ENCODE measurements around the gene SUSD4.

The SUSD4 gene

DNA sequence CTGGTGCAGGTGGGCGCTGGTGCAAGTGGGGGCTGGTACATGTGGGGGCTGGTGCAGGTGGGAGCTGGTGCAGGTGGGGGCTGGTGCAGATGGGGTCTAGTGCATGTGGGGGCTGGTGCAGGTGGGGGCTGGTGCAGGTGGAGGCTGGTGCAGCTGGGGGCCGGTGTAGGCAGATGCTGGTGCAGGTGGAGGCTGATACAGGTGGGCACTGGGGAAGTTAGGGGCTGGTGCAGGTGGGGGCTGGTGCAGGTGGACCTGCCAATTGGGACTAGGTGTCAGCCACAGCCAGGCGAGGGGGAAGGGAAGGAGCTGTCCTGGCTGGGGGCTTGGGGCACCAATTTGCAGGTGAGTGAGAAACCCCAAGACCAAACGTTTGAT, 174.5 kb downstream of the SUSD4 start:
- no peak overlapping the region for H3K4me3 ChIP-seq (replicated peaks; ENCODE audit: low read depth, low read length)
- TF ChIP-seq, protein P1, sequence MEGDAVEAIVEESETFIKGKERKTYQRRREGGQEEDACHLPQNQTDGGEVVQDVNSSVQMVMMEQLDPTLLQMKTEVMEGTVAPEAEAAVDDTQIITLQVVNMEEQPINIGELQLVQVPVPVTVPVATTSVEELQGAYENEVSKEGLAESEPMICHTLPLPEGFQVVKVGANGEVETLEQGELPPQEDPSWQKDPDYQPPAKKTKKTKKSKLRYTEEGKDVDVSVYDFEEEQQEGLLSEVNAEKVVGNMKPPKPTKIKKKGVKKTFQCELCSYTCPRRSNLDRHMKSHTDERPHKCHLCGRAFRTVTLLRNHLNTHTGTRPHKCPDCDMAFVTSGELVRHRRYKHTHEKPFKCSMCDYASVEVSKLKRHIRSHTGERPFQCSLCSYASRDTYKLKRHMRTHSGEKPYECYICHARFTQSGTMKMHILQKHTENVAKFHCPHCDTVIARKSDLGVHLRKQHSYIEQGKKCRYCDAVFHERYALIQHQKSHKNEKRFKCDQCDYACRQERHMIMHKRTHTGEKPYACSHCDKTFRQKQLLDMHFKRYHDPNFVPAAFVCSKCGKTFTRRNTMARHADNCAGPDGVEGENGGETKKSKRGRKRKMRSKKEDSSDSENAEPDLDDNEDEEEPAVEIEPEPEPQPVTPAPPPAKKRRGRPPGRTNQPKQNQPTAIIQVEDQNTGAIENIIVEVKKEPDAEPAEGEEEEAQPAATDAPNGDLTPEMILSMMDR (IDR thresholded peaks at IDR 0.05; ENCODE audit: low read length, missing control alignments) = no peak
- DNase-seq (ENCODE audit: low read depth) = no peak

DNA sequence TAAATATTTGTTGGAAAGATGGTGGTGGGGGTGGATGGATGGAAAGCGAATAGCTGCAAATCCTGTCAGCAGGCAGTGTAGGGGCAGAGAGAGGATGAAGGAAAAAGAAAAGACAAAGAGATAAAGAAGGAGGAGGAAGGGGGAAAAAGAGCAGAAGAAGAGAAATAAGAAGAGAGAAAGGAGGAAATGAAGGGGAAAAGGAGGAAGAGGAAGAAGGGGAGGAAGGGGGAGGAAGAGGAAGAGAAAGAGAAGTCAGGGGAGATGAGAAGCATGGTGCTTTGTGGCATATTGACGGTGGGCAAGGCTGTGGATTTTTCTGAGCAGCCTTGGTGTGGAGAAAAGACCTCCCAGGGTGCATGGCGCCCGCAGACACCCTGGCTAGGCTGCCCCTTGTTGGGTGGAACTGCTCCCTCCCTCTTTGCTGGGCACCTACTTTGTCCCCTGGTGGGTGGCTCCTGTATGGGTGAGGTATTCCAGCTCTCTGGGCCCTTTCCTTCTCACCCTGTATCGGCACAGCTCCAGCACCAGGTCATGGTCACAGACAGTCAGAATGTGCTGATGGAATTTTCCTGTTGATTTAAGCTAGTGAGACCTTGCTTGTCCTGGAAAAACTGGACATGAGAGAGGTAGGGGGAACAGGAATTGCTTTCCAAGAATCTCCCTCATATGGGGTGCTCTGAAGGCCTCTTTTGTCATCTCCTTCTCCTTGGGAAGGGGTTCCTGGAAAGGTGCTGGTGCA, 175.2 kb downstream of the SUSD4 start:
- TF ChIP-seq, protein P1 (IDR thresholded peaks at IDR 0.05; ENCODE audit: low read length, missing control alignments) = no peak
- no peak for DNase-seq (ENCODE audit: low read depth)
- H3K4me3 ChIP-seq (replicated peaks; ENCODE audit: low read depth, low read length) = no peak overlapping the region

DNA sequence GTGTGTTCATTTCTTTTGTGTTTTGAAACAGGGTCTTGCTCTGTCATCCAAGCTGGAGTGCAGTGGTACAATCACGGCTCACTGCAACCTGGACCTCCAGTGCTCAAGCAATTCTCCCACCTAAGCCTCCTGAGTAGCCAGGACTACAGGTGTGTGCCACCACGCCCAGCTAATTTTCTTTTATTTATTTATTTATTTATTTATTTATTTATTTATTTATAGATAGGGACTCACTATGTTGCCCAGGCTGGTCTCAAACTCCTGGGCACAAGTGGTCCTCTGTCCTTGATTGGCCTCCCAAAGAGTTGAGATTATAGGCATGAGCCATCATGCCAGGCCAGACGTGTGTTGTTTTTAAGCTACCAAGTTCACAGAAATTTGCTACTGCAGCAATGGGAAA, 177.2 kb downstream of the SUSD4 start:
- TF ChIP-seq, protein P1 (IDR thresholded peaks at IDR 0.05; ENCODE audit: low read length, missing control alignments) = no peak
- H3K4me3 ChIP-seq (replicated peaks; ENCODE audit: low read depth, low read length) = no peak overlapping the region
- no peak for DNase-seq (ENCODE audit: low read depth)

DNA sequence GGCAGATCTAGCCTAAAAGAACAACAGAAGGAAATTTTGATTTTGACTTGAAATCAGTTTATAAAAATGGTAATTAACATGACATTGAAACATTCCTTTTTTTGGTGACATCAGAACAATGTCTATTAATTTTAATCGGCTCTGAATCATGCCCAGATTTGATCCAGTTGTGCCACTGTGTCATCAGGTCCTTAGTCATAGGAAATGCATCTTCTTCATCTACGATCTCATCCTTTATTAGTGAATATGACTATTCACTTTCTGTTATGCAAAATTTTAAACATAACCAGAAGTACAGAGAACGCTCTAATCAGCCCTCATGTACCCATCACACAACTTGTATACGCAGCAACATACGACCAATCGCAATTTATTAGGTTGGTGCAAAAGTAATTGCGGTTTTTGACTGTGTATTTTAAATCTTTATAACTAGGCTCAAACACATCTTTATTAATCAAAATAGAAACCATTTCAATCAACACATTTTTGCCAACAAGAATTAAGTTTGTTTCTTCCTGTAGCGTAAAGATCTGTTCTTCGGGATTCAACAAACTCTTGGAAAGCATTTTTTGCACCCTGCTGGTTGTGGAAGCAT, 180.6 kb downstream of the SUSD4 start:
- H3K4me3 ChIP-seq (replicated peaks; ENCODE audit: low read depth, low read length) = no peak overlapping the region
- DNase-seq (ENCODE audit: low read depth) = no peak
- TF ChIP-seq, protein P1 (IDR thresholded peaks at IDR 0.05; ENCODE audit: low read length, missing control alignments) = no peak

DNA sequence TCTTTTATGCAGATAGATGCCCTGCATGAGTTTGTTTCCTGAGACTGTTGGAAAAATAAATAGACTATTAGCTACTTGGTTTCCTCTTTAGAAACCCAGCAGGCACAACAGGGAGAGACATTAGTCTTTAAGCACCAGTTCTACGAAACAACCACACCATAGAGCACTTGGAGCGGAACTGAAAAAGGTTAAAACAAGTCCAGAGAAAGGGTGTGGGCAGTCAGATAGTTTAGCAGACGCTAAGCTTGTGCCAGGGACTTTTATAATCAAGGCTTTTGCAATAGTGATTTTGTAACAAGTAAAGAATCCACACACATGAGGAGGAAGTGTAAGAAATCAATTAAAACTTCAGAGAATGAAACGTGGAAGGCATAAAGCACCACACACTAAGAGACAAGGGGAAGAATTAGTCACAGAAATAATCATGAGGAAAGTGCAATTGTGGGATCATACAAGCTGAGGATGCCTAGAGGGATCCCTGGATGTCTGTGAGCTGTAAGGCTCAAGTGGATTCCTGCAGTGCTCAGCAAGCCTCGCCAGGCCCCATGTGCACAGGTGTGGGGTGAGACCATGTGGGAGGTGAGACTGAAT, 183.2 kb downstream of the SUSD4 start:
- H3K4me3 ChIP-seq (replicated peaks; ENCODE audit: low read depth, low read length) = no peak overlapping the region
- TF ChIP-seq, protein P1 (IDR thresholded peaks at IDR 0.05; ENCODE audit: low read length, missing control alignments) = no peak
- DNase-seq (ENCODE audit: low read depth) = peak; percentile 8

DNA sequence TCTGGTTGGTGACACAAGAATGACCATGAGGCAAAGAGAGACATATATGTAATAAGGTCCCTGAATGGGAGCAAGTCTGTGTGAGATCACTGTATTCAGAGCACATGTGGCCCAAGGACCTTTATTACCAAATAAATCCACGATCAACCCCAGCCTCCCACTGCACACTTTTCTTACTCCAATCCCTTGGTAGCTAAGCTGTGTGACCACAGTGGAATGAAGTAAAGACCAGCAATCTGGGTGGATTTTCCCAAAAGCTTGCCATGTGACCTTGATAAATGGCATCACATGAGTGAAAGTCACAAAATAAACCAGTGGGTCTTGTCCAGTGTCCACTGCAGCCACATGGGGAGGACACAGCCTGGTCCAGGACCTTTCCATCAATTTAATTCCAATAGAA, 184.2 kb downstream of the SUSD4 start:
- TF ChIP-seq, protein P1 (IDR thresholded peaks at IDR 0.05; ENCODE audit: low read length, missing control alignments) = no peak
- no peak overlapping the region for H3K4me3 ChIP-seq (replicated peaks; ENCODE audit: low read depth, low read length)
- DNase-seq (ENCODE audit: low read depth) = no peak

Measured in fibroblast of pulmonary artery (primary cell).